Lung (tissue), 12 donors: ENCODE data around the gene FADS6. TPM values are rescaled to one million over a fixed set of nuclear protein-coding genes. Genes with fewer than 3 reads are reported as not detected.

Experiments
- ATAC-seq: fragments of 200-7000 bp; cut with Tn5 transposase; one replicate; pipeline ENCODE4 v1.9.1; 2020; ENCODE audit warnings: moderate number of reproducible peaks; ENCODE audit not compliant: insufficient read depth, low FRiP score
- DNase-seq, 3 donors: peaks; one replicate each; pipeline ENCODE4 v3.0.0-alpha.2; 2013 to 2017
- H3K27ac ChIP-seq, 2 donors: one replicate each; pipeline ENCODE4 v1.5.1; 2013; ENCODE audit warnings: mild to moderate bottlenecking in 2 of 2, moderate library complexity in 2 of 2, control low read depth in 1 of 2, inconsistent platforms in 1 of 2, low read depth in 1 of 2, low read length in 1 of 2
- H3K27me3 ChIP-seq, 3 donors: one replicate each; pipeline ENCODE4 v1.5.1; 2013; ENCODE audit warnings: low read length in 2 of 3; ENCODE audit not compliant: control insufficient read depth in 3 of 3, insufficient read depth in 3 of 3
- H3K36me3 ChIP-seq, 4 donors: one replicate each; pipeline ENCODE4 v1.5.1; 2013; ENCODE audit warnings: low read length in 4 of 4, mild to moderate bottlenecking in 1 of 4, moderate library complexity in 1 of 4; ENCODE audit not compliant: control insufficient read depth in 4 of 4, insufficient read depth in 4 of 4
- H3K4me1 ChIP-seq, 5 donors: one replicate each; pipeline ENCODE4 v1.5.1; 2013; ENCODE audit warnings: low read length in 5 of 5, mild to moderate bottlenecking in 2 of 5, moderate library complexity in 1 of 5; ENCODE audit not compliant: control insufficient read depth in 5 of 5, insufficient read depth in 5 of 5
- H3K4me3 ChIP-seq: one replicate; pipeline ENCODE4 v1.5.1; 2013; ENCODE audit warnings: mild to moderate bottlenecking, control low read depth, moderate library complexity
- H3K9ac ChIP-seq, 2 donors: one replicate each; pipeline ENCODE4 v1.5.1; 2013; ENCODE audit warnings: low read length in 2 of 2, control low read depth in 1 of 2; ENCODE audit not compliant: insufficient read depth in 1 of 2
- H3K9me3 ChIP-seq, 4 donors: one replicate each; pipeline ENCODE4 v1.5.1; 2013; ENCODE audit warnings: low read length in 3 of 4, mild to moderate bottlenecking in 1 of 4, moderate library complexity in 1 of 4; ENCODE audit not compliant: control insufficient read depth in 4 of 4, insufficient read depth in 3 of 4
- WGBS, 2 donors: extraction: QIAGEN DNeasy Blood & Tissue Kit; methylation state at CpG; one replicate each; pipeline ENCODE4 v1.1.7; 2013; 5-methylcytosine and 5-hydroxymethylcytosine counted together
- polyA plus RNA-seq, 2 donors: library from polyadenylated mRNA; stranded (reverse); fragments of 200-250 nt; gene quantifications; one replicate each; pipeline ENCODE4 v1.2.1, GENCODE V29; 2013
- total RNA-seq, 2 donors: library from RNA; depleted of rRNA in 1 of 2; stranded (reverse); fragments of >200 nt in 1 of 2; gene quantifications; one replicate each; pipeline ENCODE4 v1.2.1, GENCODE V29; 2014 to 2021
- TF ChIP-seq, protein P1 (sequence below): IDR thresholded peaks from 2 replicates; pipeline ENCODE4 v1.5.1; 2012; ENCODE audit warnings: mild to moderate bottlenecking; ENCODE audit errors: control extremely low read depth, extremely low read depth
- donor health status: control.
- donor health status: control.
- donor health status: Bipolar disorder and iron deficiency.
- donor health status: healthy.
- donor health status: DM: yes; HTN: yes; CAD: no.

The FADS6 gene
- total and polyA plus RNA-seq, 4 donors = not detected

DNA sequence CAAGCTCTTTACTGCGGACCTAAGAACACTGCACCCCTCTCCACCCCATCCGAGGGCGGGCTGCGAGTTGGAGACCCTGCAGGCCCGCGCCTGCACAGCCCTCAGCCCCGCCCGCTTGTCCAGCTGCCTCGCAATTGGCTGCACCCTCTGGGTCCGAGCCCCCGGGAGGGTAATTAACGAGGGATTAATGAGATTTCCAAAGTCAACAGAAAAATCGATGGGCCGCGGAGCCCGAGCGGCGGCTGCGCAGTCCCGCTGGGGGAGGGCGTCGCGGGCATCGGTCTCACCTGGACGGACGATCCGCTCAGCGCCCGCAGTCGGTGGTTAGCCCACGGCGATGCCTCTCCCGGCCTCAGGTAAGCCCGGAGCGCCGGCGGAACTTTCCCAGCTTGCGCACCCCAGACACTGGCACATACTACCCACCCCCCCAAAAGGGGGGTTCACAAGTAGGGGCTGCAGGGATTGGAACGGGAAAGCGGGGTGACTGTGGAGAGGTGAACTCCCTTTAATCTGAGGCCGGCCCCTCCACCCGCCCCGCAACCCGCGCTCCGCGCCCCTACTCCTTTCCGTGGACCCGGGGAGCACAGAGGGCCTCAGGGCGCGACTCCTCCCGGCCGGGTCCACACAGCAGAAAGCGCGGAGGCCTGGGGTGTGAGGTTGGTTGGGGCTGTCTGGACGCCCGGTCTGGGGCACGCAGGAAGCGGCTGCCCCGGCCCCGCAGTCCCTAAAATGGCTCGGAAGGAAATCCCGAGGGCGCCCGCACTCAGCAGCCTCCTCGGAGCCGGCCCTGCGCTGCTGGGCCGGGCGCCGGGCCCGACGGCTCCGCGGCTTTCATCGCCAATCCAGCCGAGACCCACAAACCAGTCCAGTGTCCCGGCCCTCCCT lies 42.4 kb upstream of the FADS6 start, which contains the start of gene OTOP3:
TSS of gene OTOP3 (plus strand) at position 314 of the 885 bp plus-strand sequence. CDS start at position 338, 24 bp downstream.
- H3K9me3 ChIP-seq = peaks cover 0 to 3% (median 0%) of the 10 kb centered on the region in 4 donors
- H3K4me1 ChIP-seq = peaks cover 0 to 3% (median 0%) of the 10 kb centered on the region in 5 donors
- no peaks in the 10 kb centered on the region for H3K36me3 ChIP-seq
- H3K27ac ChIP-seq = no peak within 1 kb of the TSS
- H3K27me3 ChIP-seq = peaks cover 0 to 78% (median 27%) of the 10 kb centered on the region in 3 donors
- ATAC-seq = no peak
- TF ChIP-seq, protein P1, sequence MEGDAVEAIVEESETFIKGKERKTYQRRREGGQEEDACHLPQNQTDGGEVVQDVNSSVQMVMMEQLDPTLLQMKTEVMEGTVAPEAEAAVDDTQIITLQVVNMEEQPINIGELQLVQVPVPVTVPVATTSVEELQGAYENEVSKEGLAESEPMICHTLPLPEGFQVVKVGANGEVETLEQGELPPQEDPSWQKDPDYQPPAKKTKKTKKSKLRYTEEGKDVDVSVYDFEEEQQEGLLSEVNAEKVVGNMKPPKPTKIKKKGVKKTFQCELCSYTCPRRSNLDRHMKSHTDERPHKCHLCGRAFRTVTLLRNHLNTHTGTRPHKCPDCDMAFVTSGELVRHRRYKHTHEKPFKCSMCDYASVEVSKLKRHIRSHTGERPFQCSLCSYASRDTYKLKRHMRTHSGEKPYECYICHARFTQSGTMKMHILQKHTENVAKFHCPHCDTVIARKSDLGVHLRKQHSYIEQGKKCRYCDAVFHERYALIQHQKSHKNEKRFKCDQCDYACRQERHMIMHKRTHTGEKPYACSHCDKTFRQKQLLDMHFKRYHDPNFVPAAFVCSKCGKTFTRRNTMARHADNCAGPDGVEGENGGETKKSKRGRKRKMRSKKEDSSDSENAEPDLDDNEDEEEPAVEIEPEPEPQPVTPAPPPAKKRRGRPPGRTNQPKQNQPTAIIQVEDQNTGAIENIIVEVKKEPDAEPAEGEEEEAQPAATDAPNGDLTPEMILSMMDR = no peak
- WGBS, 2 donors = 5 to 7% methylated on average over 71 to 78 of the region's 78 CpGs
- DNase-seq = no peak
- H3K4me3 ChIP-seq = no peak within 1 kb of the TSS
- H3K9ac ChIP-seq = no peak within 1 kb of the TSS

GRCh38 chr17:74935048-74935447 lies 41.6 kb upstream of the FADS6 start:
- H3K9me3 ChIP-seq = peaks cover 0 to 3% (median 0%) of the 10 kb centered on the region in 4 donors
- H3K27ac ChIP-seq = no peak overlapping the region
- H3K4me1 ChIP-seq = peaks cover 0 to 3% (median 0%) of the 10 kb centered on the region in 5 donors
- TF ChIP-seq, protein P1 = no peak
- no peak overlapping the region for H3K9ac ChIP-seq
- WGBS, 2 donors = 69 to 80% methylated on average over 3 of the region's 3 CpGs
- no peaks in the 10 kb centered on the region for H3K36me3 ChIP-seq
- DNase-seq (no peak), ATAC-seq (no peak)
- H3K4me3 ChIP-seq = no peak overlapping the region
- peaks cover 0 to 76% (median 27%) of the 10 kb centered on the region in 3 donors for H3K27me3 ChIP-seq

DNA sequence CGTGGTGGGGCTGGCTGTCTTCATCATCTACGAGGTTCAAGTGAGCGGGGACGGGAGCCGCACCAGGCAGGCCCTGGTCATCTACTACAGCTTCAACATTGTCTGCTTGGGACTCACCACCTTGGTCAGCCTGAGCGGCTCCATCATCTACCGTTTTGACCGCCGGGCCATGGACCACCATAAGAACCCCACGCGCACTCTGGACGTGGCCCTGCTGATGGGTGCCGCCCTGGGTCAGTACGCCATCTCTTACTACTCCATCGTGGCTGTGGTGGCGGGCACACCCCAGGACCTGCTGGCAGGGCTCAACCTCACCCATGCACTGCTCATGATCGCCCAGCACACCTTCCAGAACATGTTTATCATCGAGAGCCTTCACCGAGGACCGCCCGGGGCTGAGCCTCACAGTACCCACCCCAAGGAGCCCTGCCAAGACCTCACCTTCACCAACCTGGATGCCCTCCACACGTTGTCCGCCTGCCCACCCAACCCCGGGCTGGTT lies 37.2 kb upstream of the FADS6 start:
- Histone ChIP-seq H3K27ac (no peak overlapping the region), H3K4me3 (no peak overlapping the region), H3K36me3 (no peaks in the 10 kb centered on the region), H3K4me1 (peaks cover 0 to 2% (median 0%) of the 10 kb centered on the region in 5 donors), H3K9ac (no peak overlapping the region), H3K9me3 (peaks cover 0 to 2% (median 0%) of the 10 kb centered on the region in 4 donors), H3K27me3 (peaks cover 0 to 61% (median 36%) of the 10 kb centered on the region in 3 donors)
- ATAC-seq (no peak), DNase-seq (no peak)
- WGBS, 2 donors = 91 to 93% methylated on average over 24 of the region's 24 CpGs
- TF ChIP-seq, protein P1 = no peak
